ENCODE data around the gene UTP14C.
"Not testable (repeated sequence)": the region's sequence is repeated elsewhere in the genome, so short reads cannot be mapped to it uniquely, and the experiment has no call there.

UTP14C gene

DNA sequence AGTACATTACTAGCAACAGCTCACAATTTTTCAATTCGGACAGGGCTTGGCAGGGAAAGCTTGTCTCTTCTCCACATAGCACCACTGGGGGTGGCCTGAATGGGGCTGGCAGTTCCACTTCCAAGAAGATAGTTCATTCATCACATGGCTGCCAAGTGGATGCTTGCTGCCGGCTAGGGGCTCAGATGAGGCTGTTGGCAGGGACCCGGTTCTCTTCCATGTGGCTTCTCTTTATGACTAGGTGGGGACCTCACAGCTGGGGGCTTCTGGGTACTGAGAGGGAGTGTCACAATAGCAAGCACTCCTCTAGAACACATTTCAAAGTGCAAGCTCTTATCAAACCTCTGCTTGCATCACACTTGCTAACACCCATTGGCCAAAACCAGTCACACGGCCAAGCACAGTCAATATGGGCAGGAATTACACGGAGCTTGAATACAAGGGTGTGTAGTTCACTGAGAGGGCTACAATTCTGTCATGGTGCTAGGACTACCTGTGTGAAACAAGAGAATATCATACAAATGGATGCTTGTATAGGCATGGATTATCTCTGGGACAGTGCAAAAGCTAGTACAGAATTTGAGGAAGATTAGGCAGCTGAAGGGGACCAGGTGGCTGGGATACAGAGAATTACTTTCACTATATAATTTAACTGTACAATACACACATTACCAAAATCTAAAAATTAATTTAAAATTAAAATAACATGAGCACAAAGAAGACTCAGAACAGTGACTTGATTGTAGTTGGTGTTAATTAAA, 45.5 kb upstream of the UTP14C start:
- Histone ChIP-seq H3K18ac (ENCODE audit: low read depth in 1 of 2, low read length in 2 of 2) (no peak overlapping the region), H2BK5ac (ENCODE audit: low read depth, low read length, poor library complexity, severe bottlenecking) (no peak overlapping the region), H2BK12ac (ENCODE audit: low read length in 2 of 2) (no peak overlapping the region), H3K36me3 (ENCODE audit: control insufficient read depth in 1 of 2, insufficient read depth in 2 of 2, low read depth in 1 of 2, low read length in 2 of 2) (peaks cover 0 to 3% of the 10 kb centered on the region in 2 experiments), H2BK15ac (ENCODE audit: low read depth, poor library complexity, severe bottlenecking) (no peak overlapping the region), H3K79me1 (replicated peaks; ENCODE audit: low read length, poor library complexity, severe bottlenecking) (no peaks in the 10 kb centered on the region), H2AFZ (ENCODE audit: low read depth, low read length) (no peak overlapping the region), H3K9ac (ENCODE audit: low read length) (no peak overlapping the region), H3K9me3 (ENCODE audit: control insufficient read depth, low read length) (no peaks in the 10 kb centered on the region), H3K14ac (ENCODE audit: low read length in 2 of 2) (peak overlapping the region in 1 of 2 experiments; percentile 41), H2AK5ac (ENCODE audit: low read length, severe bottlenecking) (no peak overlapping the region), H3K27ac (ENCODE audit: low read length, poor library complexity, severe bottlenecking) (no peak overlapping the region), H3K4me3 (ENCODE audit: insufficient read depth in 1 of 2, low read depth in 1 of 2, low read length in 2 of 2) (no peak overlapping the region), H3K4me2 (ENCODE audit: low read length, poor library complexity, severe bottlenecking) (no peak overlapping the region), H3K27me3 (ENCODE audit: control insufficient read depth in 1 of 2, insufficient read depth in 1 of 2, low read length in 2 of 2) (no peaks in the 10 kb centered on the region), H3K4me1 (ENCODE audit: control insufficient read depth, insufficient read depth, low read depth, low read length) (peaks cover 2% of the 10 kb centered on the region), H4K8ac (ENCODE audit: low read length) (no peak overlapping the region), H3K4ac (ENCODE audit: low read depth in 1 of 2, low read length in 2 of 2) (no peak overlapping the region), H2BK120ac (ENCODE audit: low read depth, low read length) (no peak overlapping the region), H4K91ac (ENCODE audit: low read length) (no peak overlapping the region), H3K23ac (ENCODE audit: low read length in 2 of 2) (no peak overlapping the region)
- no peak for DNase-seq
- 92% methylated on average over 5 of the region's 5 CpGs for WGBS

DNA sequence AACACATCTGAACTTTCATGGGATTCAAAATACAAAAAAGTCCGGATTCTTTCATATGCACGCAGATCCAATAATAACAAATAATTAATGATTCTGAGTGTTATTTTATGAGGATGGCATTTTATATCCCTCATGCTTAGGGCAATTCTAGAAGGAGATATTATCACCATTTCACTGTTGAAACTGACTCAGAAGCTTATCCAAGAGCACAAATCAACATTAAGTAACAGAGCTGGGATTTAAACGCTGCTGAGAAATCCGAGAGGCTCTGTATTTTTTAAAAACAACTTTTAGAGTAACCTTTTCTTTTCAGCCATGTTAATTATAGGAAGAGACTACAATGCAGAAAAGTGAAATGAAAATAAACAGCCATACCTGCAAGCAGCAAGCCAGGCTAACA, 43.6 kb upstream of the UTP14C start:
- Histone ChIP-seq H2BK120ac (ENCODE audit: low read depth, low read length) (no peak overlapping the region), H3K27ac (ENCODE audit: low read length, poor library complexity, severe bottlenecking) (no peak overlapping the region), H2BK5ac (ENCODE audit: low read depth, low read length, poor library complexity, severe bottlenecking) (no peak overlapping the region), H2AFZ (ENCODE audit: low read depth, low read length) (no peak overlapping the region), H3K4me1 (ENCODE audit: control insufficient read depth, insufficient read depth, low read depth, low read length) (peaks cover 2% of the 10 kb centered on the region), H3K4me2 (ENCODE audit: low read length, poor library complexity, severe bottlenecking) (no peak overlapping the region), H3K9me3 (ENCODE audit: control insufficient read depth, low read length) (no peaks in the 10 kb centered on the region), H3K4ac (ENCODE audit: low read depth in 1 of 2, low read length in 2 of 2) (no peak overlapping the region), H3K14ac (ENCODE audit: low read length in 2 of 2) (no peak overlapping the region), H3K36me3 (ENCODE audit: control insufficient read depth in 1 of 2, insufficient read depth in 2 of 2, low read depth in 1 of 2, low read length in 2 of 2) (no peaks in the 10 kb centered on the region), H3K23ac (ENCODE audit: low read length in 2 of 2) (no peak overlapping the region), H2AK5ac (ENCODE audit: low read length, severe bottlenecking) (no peak overlapping the region), H4K91ac (ENCODE audit: low read length) (no peak overlapping the region), H2BK12ac (ENCODE audit: low read length in 2 of 2) (no peak overlapping the region), H2BK15ac (ENCODE audit: low read depth, poor library complexity, severe bottlenecking) (no peak overlapping the region), H3K4me3 (ENCODE audit: insufficient read depth in 1 of 2, low read depth in 1 of 2, low read length in 2 of 2) (no peak overlapping the region), H3K27me3 (ENCODE audit: control insufficient read depth in 1 of 2, insufficient read depth in 1 of 2, low read length in 2 of 2) (no peaks in the 10 kb centered on the region), H3K9ac (ENCODE audit: low read length) (no peak overlapping the region), H4K8ac (ENCODE audit: low read length) (no peak overlapping the region), H3K18ac (ENCODE audit: low read depth in 1 of 2, low read length in 2 of 2) (no peak overlapping the region), H3K79me1 (replicated peaks; ENCODE audit: low read length, poor library complexity, severe bottlenecking) (no peaks in the 10 kb centered on the region)
- no CpG with 5 or more reads among the region's 4 CpGs for WGBS
- no peak for DNase-seq

DNA sequence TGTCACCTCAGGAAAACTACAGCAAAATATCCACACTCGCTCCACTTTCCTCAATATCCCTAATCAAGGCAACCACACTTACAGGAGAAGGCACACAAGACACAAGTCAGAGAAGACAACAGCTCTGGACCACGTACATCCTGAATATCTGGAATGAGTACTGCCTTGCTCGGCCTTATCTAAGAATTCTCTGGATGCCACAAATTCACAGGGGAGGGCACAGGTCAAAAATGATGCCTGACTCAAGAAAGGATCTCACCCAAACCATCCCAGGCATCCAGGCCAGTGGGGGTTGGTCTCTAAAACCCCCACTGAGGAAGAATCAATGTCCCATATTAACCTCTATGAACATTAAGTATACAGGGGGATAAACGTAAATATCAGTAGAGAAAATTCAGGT, 43.1 kb upstream of the UTP14C start:
- H2AFZ ChIP-seq (ENCODE audit: low read depth, low read length), result no peak overlapping the region
- H2AK5ac ChIP-seq (ENCODE audit: low read length, severe bottlenecking), result no peak overlapping the region
- no peak overlapping the region for H3K23ac ChIP-seq (ENCODE audit: low read length in 2 of 2)
- no peak overlapping the region for H2BK120ac ChIP-seq (ENCODE audit: low read depth, low read length)
- H3K27ac ChIP-seq (ENCODE audit: low read length, poor library complexity, severe bottlenecking), result no peak overlapping the region
- H3K9me3 ChIP-seq (ENCODE audit: control insufficient read depth, low read length), result no peaks in the 10 kb centered on the region
- DNase-seq, result no peak
- no peaks in the 10 kb centered on the region for H3K79me1 ChIP-seq (replicated peaks; ENCODE audit: low read length, poor library complexity, severe bottlenecking)
- no peaks in the 10 kb centered on the region for H3K27me3 ChIP-seq (ENCODE audit: control insufficient read depth in 1 of 2, insufficient read depth in 1 of 2, low read length in 2 of 2)
- 45% methylated on average over 3 of the region's 4 CpGs for WGBS
- no peak overlapping the region for H3K18ac ChIP-seq (ENCODE audit: low read depth in 1 of 2, low read length in 2 of 2)
- no peak overlapping the region for H4K91ac ChIP-seq (ENCODE audit: low read length)
- peaks cover 2% of the 10 kb centered on the region for H3K4me1 ChIP-seq (ENCODE audit: control insufficient read depth, insufficient read depth, low read depth, low read length)
- no peak overlapping the region for H2BK12ac ChIP-seq (ENCODE audit: low read length in 2 of 2)
- H3K14ac ChIP-seq (ENCODE audit: low read length in 2 of 2), result no peak overlapping the region
- no peak overlapping the region for H2BK5ac ChIP-seq (ENCODE audit: low read depth, low read length, poor library complexity, severe bottlenecking)
- H3K4me2 ChIP-seq (ENCODE audit: low read length, poor library complexity, severe bottlenecking), result no peak overlapping the region
- H2BK15ac ChIP-seq (ENCODE audit: low read depth, poor library complexity, severe bottlenecking), result no peak overlapping the region
- no peak overlapping the region for H3K4ac ChIP-seq (ENCODE audit: low read depth in 1 of 2, low read length in 2 of 2)
- H3K4me3 ChIP-seq (ENCODE audit: insufficient read depth in 1 of 2, low read depth in 1 of 2, low read length in 2 of 2), result no peak overlapping the region
- H3K36me3 ChIP-seq (ENCODE audit: control insufficient read depth in 1 of 2, insufficient read depth in 2 of 2, low read depth in 1 of 2, low read length in 2 of 2), result no peaks in the 10 kb centered on the region
- no peak overlapping the region for H4K8ac ChIP-seq (ENCODE audit: low read length)
- no peak overlapping the region for H3K9ac ChIP-seq (ENCODE audit: low read length)

DNA sequence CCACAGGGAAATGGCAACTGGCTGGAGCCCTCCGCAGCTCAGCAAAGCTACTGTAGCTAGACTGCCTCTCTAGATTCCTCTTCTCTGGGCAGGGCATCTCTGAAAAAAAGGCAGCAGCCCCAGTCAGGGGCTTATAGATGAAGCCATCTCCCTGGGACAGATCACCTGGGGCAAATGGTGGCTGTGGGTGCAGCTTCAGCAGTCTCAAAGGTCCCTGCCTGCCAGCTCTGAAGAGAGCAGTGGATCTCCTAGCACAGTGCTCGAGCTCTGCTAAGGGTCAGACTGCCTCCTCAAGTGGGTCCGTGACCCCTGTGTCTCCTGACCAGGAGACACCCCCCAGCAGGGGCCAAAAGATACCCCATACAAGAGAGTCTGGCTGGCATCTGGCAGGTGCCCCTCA, 41.2 kb upstream of the UTP14C start:
- not testable (repeated sequence) for H3K9ac ChIP-seq (ENCODE audit: low read length); H3K4me1 ChIP-seq (ENCODE audit: control insufficient read depth, insufficient read depth, low read depth, low read length); H2BK12ac ChIP-seq (ENCODE audit: low read length in 2 of 2); H3K4me3 ChIP-seq (ENCODE audit: insufficient read depth in 1 of 2, low read depth in 1 of 2, low read length in 2 of 2); H3K27me3 ChIP-seq (ENCODE audit: control insufficient read depth in 1 of 2, insufficient read depth in 1 of 2, low read length in 2 of 2); H3K18ac ChIP-seq (ENCODE audit: low read depth in 1 of 2, low read length in 2 of 2); H2BK120ac ChIP-seq (ENCODE audit: low read depth, low read length); H3K14ac ChIP-seq (ENCODE audit: low read length in 2 of 2); H3K23ac ChIP-seq (ENCODE audit: low read length in 2 of 2); H3K79me1 ChIP-seq (replicated peaks; ENCODE audit: low read length, poor library complexity, severe bottlenecking); H2AFZ ChIP-seq (ENCODE audit: low read depth, low read length); H3K4me2 ChIP-seq (ENCODE audit: low read length, poor library complexity, severe bottlenecking); H4K91ac ChIP-seq (ENCODE audit: low read length); H4K8ac ChIP-seq (ENCODE audit: low read length); H2AK5ac ChIP-seq (ENCODE audit: low read length, severe bottlenecking); H3K9me3 ChIP-seq (ENCODE audit: control insufficient read depth, low read length); DNase-seq; H3K27ac ChIP-seq (ENCODE audit: low read length, poor library complexity, severe bottlenecking); H3K4ac ChIP-seq (ENCODE audit: low read depth in 1 of 2, low read length in 2 of 2); H3K36me3 ChIP-seq (ENCODE audit: control insufficient read depth in 1 of 2, insufficient read depth in 2 of 2, low read depth in 1 of 2, low read length in 2 of 2); H2BK5ac ChIP-seq (ENCODE audit: low read depth, low read length, poor library complexity, severe bottlenecking); H2BK15ac ChIP-seq (ENCODE audit: low read depth, poor library complexity, severe bottlenecking)
- 75% methylated on average over 3 of the region's 3 CpGs for WGBS
